Caki2 (cell line): ENCODE measurements around the gene DNAH8. TPM values are rescaled to one million over a fixed set of nuclear protein-coding genes. Genes with fewer than 3 reads are reported as not detected.

Source experiments
- DNase-seq: peaks from one replicate; pipeline ENCODE4 v3.0.0-alpha.2; 2015; ENCODE audit warnings: low read depth
- in situ Hi-C: cut with HindIII; loops from 2 replicates; pipeline ENCODE4 v1.10.0; 2016; ENCODE audit warnings: low sequenced_read_pairs, low pct_unique_long_range_greater_than_20kb, mixed read lengths
- total RNA-seq: library from RNA; depleted of rRNA; stranded (reverse); fragments of >200 nt; shearing (Covaris generic); gene quantifications from 2 replicates; pipeline ENCODE4 v1.2.3, GENCODE V29; 2014; ENCODE audit warnings: low replicate concordance; rRNA removed

Gene DNAH8
- not detected in 2 replicates for total RNA-seq

GRCh38 chr6:38715016-38715689, at the start of gene DNAH8:
TSS of gene DNAH8 (plus strand) at chr6:38715311. CDS start at chr6:38722810, 7,499 bp downstream.
- in situ Hi-C loops: no loop called here
- DNase-seq: no peak

- in situ Hi-C loops: no loop called here
- DNase-seq: peak; percentile 27
Measured at GRCh38 chr6:38671885-38672467, 43.1 kb upstream of the DNAH8 start.

GRCh38 chr6:38673397-38674165, 41.5 kb upstream of the DNAH8 start:
- in situ Hi-C loops: no loop called here
- DNase-seq: no peak

GRCh38 chr6:38676236-38676973, 38.7 kb upstream of the DNAH8 start:
- no peak for DNase-seq
- in situ Hi-C loops: no loop called here

- in situ Hi-C loops: no loop called here
- DNase-seq: no peak
Measured at GRCh38 chr6:38676974-38677544, 38.1 kb upstream of the DNAH8 start.

- no peak for DNase-seq
- in situ Hi-C loops: no loop called here
Measured at GRCh38 chr6:38678178-38678760, 36.8 kb upstream of the DNAH8 start.

- DNase-seq: no peak
- in situ Hi-C loops: no loop called here
Measured at GRCh38 chr6:38679668-38680067, 35.4 kb upstream of the DNAH8 start.

GRCh38 chr6:38681850-38682249, 33.3 kb upstream of the DNAH8 start:
- no peak for DNase-seq
- in situ Hi-C loops: no loop called here

GRCh38 chr6:38684237-38684636, 30.9 kb upstream of the DNAH8 start:
- in situ Hi-C loops: no loop called here
- no peak for DNase-seq

- no peak for DNase-seq
Measured at GRCh38 chr6:38684904-38685303, 30.2 kb upstream of the DNAH8 start.

GRCh38 chr6:38686270-38687042, 28.7 kb upstream of the DNAH8 start:
- DNase-seq: no peak
- in situ Hi-C loops: no loop called here

More at GRCh38 chr6:38684904-38685303, 30.2 kb upstream of the DNAH8 start:
- in situ Hi-C loops: no loop called here

- no peak for DNase-seq
- in situ Hi-C loops: no loop called here
Measured at GRCh38 chr6:38687043-38687353, 28.1 kb upstream of the DNAH8 start.

- in situ Hi-C loops: no loop called here
- no peak for DNase-seq
Measured at GRCh38 chr6:38687549-38687948, 27.6 kb upstream of the DNAH8 start.

GRCh38 chr6:38688579-38689087, 26.5 kb upstream of the DNAH8 start:
- in situ Hi-C loops: no loop called here
- no peak for DNase-seq

- DNase-seq: no peak
- in situ Hi-C loops: no loop called here
Measured at GRCh38 chr6:38695227-38695900, 19.7 kb upstream of the DNAH8 start.

- in situ Hi-C loops: no loop called here
- DNase-seq: no peak
Measured at GRCh38 chr6:38695933-38696332, 19.2 kb upstream of the DNAH8 start.

- no peak for DNase-seq
- in situ Hi-C loops: no loop called here
Measured at GRCh38 chr6:38696345-38696744, 18.8 kb upstream of the DNAH8 start.
